HG03159 (cell line): Measurements from ENCODE around the gene ANKFN1.
"Not testable (repeated sequence)": the region's sequence is repeated elsewhere in the genome, so short reads cannot be mapped to it uniquely, and the experiment has no call there.

ENCODE experiments used
- ATAC-seq: cut with Tn5 transposase; IDR thresholded peaks from one replicate; pipeline ENCODE4 v1.9.1; 2021; ENCODE audit warnings: mild to moderate bottlenecking, moderate library complexity; ENCODE audit not compliant: unreplicated experiment

ANKFN1 gene

GRCh38 chr17:56325313-56326000, 172.2 kb downstream of the ANKFN1 start:
- ATAC-seq, result no peak

- ATAC-seq, result no peak
Observed at GRCh38 chr17:56326001-56326359, 172.7 kb downstream of the ANKFN1 start.

GRCh38 chr17:56347639-56348038, 194.4 kb downstream of the ANKFN1 start:
- no peak for ATAC-seq

GRCh38 chr17:56350592-56350991, 197.3 kb downstream of the ANKFN1 start:
- ATAC-seq, result no peak

GRCh38 chr17:56351675-56352074, 198.4 kb downstream of the ANKFN1 start:
- no peak for ATAC-seq

GRCh38 chr17:56358651-56359050, 205.4 kb downstream of the ANKFN1 start:
- no peak for ATAC-seq

- ATAC-seq, result no peak
Observed at GRCh38 chr17:56359518-56359917, 206.2 kb downstream of the ANKFN1 start.

GRCh38 chr17:56367366-56367765, 214.1 kb downstream of the ANKFN1 start:
- ATAC-seq, result no peak

- no peak for ATAC-seq
Observed at GRCh38 chr17:56373981-56374833, 220.9 kb downstream of the ANKFN1 start.

GRCh38 chr17:56389356-56389755, 236.1 kb downstream of the ANKFN1 start:
- no peak for ATAC-seq

GRCh38 chr17:56392321-56392720, 239.0 kb downstream of the ANKFN1 start:
- ATAC-seq, result no peak

- no peak for ATAC-seq
Observed at GRCh38 chr17:56393156-56393555, 239.9 kb downstream of the ANKFN1 start.

- ATAC-seq, result no peak
Observed at GRCh38 chr17:56395787-56396186, 242.5 kb downstream of the ANKFN1 start.

GRCh38 chr17:56407086-56407485, 253.8 kb downstream of the ANKFN1 start:
- ATAC-seq, result no peak

GRCh38 chr17:56412356-56412755, 259.1 kb downstream of the ANKFN1 start:
- not testable (repeated sequence) for ATAC-seq

GRCh38 chr17:56416682-56417351, 263.5 kb downstream of the ANKFN1 start:
- ATAC-seq, result no peak

- no peak for ATAC-seq
Observed at GRCh38 chr17:56424005-56424404, 270.7 kb downstream of the ANKFN1 start.

GRCh38 chr17:56424543-56425044, 271.3 kb downstream of the ANKFN1 start:
- no peak for ATAC-seq

- no peak for ATAC-seq
Observed at GRCh38 chr17:56425483-56425882, 272.2 kb downstream of the ANKFN1 start.

- no peak for ATAC-seq
Observed at GRCh38 chr17:56426901-56427300, 273.6 kb downstream of the ANKFN1 start.

- no peak for ATAC-seq
Observed at GRCh38 chr17:56431736-56432135, 278.5 kb downstream of the ANKFN1 start.

- ATAC-seq, result no peak
Observed at GRCh38 chr17:56432443-56432842, 279.2 kb downstream of the ANKFN1 start.
